Iris pigment epithelial cell (primary cell): ENCODE results near the gene DAAM1.

ENCODE experiments used
- DNase-seq: peaks from one replicate; pipeline ENCODE4 v3.0.0-alpha.2; 2011; ENCODE audit warnings: low read depth

DAAM1 gene

GRCh38 chr14:59221568-59221967 is 33.1 kb downstream of the DAAM1 start:
- no peak for DNase-seq

GRCh38 chr14:59224341-59224740 is 35.9 kb downstream of the DAAM1 start:
- peak; percentile 16 for DNase-seq

- no peak for DNase-seq
Observed at GRCh38 chr14:59225281-59225680, 36.8 kb downstream of the DAAM1 start.

GRCh38 chr14:59228421-59228820 is 40.0 kb downstream of the DAAM1 start:
- peak; percentile 35 for DNase-seq

GRCh38 chr14:59229653-59230406 is 41.4 kb downstream of the DAAM1 start:
- DNase-seq = no peak

- peak; percentile 17 for DNase-seq
Observed at GRCh38 chr14:59236195-59236594, 47.7 kb downstream of the DAAM1 start.

- DNase-seq = no peak
Observed at GRCh38 chr14:59238216-59238615, 49.7 kb downstream of the DAAM1 start.

- DNase-seq = no peak
Observed at GRCh38 chr14:59239022-59239421, 50.6 kb downstream of the DAAM1 start.

- DNase-seq = no peak
Observed at GRCh38 chr14:59240356-59240755, 51.9 kb downstream of the DAAM1 start.

GRCh38 chr14:59241121-59241520 is 52.7 kb downstream of the DAAM1 start:
- DNase-seq = no peak

GRCh38 chr14:59243174-59243573 is 54.7 kb downstream of the DAAM1 start:
- no peak for DNase-seq

- no peak for DNase-seq
Observed at GRCh38 chr14:59244581-59244980, 56.1 kb downstream of the DAAM1 start.

GRCh38 chr14:59245809-59246295 is 57.4 kb downstream of the DAAM1 start:
- no peak for DNase-seq

GRCh38 chr14:59246566-59246965 is 58.1 kb downstream of the DAAM1 start:
- DNase-seq = no peak

GRCh38 chr14:59247801-59248584 is 59.5 kb downstream of the DAAM1 start:
- no peak for DNase-seq

- DNase-seq = no peak
Observed at GRCh38 chr14:59249029-59249428, 60.6 kb downstream of the DAAM1 start.

GRCh38 chr14:59251811-59252771 is 63.6 kb downstream of the DAAM1 start:
- peak; percentile 70 for DNase-seq

GRCh38 chr14:59252772-59253500 is 64.5 kb downstream of the DAAM1 start:
- DNase-seq = peak; percentile 39

GRCh38 chr14:59253527-59253926 is 65.1 kb downstream of the DAAM1 start:
- no peak for DNase-seq

GRCh38 chr14:59254146-59254910 is 65.9 kb downstream of the DAAM1 start:
- DNase-seq = peak; percentile 98
